Femur (tissue), 1 donor: ENCODE results near the gene RAMP1.

Experiments used
- DNase-seq: peaks from one replicate; pipeline ENCODE4 v3.0.0-alpha.2; 2017

The RAMP1 gene

DNA sequence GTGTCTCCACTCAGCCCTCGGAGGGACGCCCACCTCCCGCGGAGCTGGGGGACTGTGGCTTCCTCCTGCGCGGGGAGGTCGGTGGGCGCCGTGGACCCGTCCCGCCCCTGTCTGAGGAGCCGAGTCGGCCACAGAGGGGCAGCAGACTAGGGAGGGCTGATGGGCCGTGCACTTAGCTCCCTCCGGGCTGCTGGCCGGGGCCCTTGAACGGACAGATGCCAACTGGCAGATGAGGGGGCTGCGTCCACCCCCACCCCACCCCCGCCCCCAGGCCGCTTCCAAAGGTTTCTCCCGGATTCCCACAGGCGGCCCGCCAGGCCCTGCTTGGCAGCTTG is 96.9 kb downstream of the RAMP1 start:
- no peak for DNase-seq

GRCh38 chr2:237961637-237962036 is 102.2 kb downstream of the RAMP1 start:
- DNase-seq, result no peak
